H54 (cell line): Measurements from ENCODE around the gene TENT4A.

Experiments
- DNase-seq: peaks from one replicate; pipeline ENCODE4 v3.0.0; 2011; ENCODE audit warnings: low spot score, mixed read lengths; ENCODE audit not compliant: insufficient read length
- FAIRE-seq: peaks from 3 replicates; lab custom pipeline; 2011; peaks lifted over from hg19 to GRCh38; lab: Jason Lieb, UNC
- POLR2A ChIP-seq: IDR thresholded peaks from 2 replicates; pipeline ENCODE4 v1.6.1; 2011; ENCODE audit warnings: low read depth, mild to moderate bottlenecking, low read length

The TENT4A gene

GRCh38 chr5:6717687-6718086 is 4.5 kb downstream of the TENT4A start:
- no peak for DNase-seq
- TF ChIP-seq POLR2A: no peak
- no peak for FAIRE-seq

GRCh38 chr5:6718161-6718681 is 5.0 kb downstream of the TENT4A start:
- DNase-seq: no peak
- no peak for FAIRE-seq
- no peak for TF ChIP-seq POLR2A

GRCh38 chr5:6718718-6719117 is 5.5 kb downstream of the TENT4A start:
- FAIRE-seq: no peak
- no peak for TF ChIP-seq POLR2A
- DNase-seq: no peak

DNA sequence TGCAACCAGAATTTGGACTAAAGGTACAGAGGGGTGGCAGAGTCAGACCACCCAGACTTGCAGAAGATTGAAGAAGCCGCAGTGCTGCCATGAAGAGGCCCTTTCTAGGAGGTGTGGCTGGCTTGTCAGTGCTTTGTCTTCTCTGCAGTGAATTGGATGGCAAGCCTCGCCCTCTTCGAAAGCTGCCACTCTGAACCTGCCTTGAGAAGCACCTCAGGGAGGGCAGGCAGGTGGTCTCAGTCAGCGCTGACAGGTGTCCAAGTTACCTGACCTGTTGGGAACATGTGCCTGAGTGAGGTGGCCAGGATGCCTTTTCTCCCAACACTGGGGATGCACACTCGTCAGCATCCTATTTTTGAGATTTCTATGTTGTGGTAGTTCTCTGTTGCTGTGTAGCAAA is 6.2 kb downstream of the TENT4A start:
- no peak for FAIRE-seq
- no peak for DNase-seq
- no peak for TF ChIP-seq POLR2A

GRCh38 chr5:6719896-6720560 is 6.8 kb downstream of the TENT4A start:
- DNase-seq: no peak
- TF ChIP-seq POLR2A: no peak
- no peak for FAIRE-seq

- TF ChIP-seq POLR2A: no peak
- no peak for FAIRE-seq
These were observed 7.3 kb downstream of the TENT4A start for GRCh38 chr5:6720561-6720921.

GRCh38 chr5:6721442-6721841 is 8.2 kb downstream of the TENT4A start:
- no peak for TF ChIP-seq POLR2A
- no peak for FAIRE-seq
- DNase-seq: no peak

More at GRCh38 chr5:6720561-6720921, 7.3 kb downstream of the TENT4A start:
- no peak for DNase-seq

GRCh38 chr5:6722015-6722414 is 8.8 kb downstream of the TENT4A start:
- no peak for FAIRE-seq
- no peak for TF ChIP-seq POLR2A
- DNase-seq: no peak

GRCh38 chr5:6723122-6723815 is 10.0 kb downstream of the TENT4A start:
- DNase-seq (no peak), FAIRE-seq (no peak)

GRCh38 chr5:6723816-6724300 is 10.6 kb downstream of the TENT4A start:
- DNase-seq (no peak), FAIRE-seq (no peak)
- TF ChIP-seq POLR2A: no peak

More at GRCh38 chr5:6723122-6723815, 10.0 kb downstream of the TENT4A start:
- TF ChIP-seq POLR2A: no peak

DNA sequence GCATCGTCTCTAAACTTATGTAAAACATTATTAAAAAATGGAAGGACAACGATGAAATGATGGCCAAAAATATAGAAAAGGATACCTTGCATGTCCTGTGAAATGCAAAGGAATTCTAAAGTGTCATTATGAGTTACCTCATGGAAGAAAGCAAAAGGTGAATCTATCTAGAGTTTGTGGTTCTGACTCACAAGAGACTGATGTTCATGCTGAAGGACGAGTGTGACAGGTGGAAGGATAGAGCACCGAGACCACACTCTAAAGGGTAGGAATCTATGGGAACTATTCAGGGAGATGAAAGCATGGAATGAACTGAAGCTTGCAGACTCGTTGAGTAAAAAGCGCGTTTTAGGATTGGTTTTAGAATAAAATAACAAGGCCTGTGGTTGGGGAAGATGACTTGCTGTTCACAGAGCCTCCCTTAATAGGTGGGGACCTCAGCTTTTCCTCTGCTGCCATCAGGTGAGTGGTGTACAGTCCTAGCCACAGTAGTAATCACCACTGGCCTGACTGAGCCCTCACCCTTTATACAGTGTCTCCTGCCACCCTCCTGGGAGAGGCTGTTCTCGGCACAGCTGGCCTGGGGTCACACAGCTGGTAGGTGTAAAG is 11.2 kb downstream of the TENT4A start:
- DNase-seq (no peak), FAIRE-seq (no peak)
- TF ChIP-seq POLR2A: no peak

GRCh38 chr5:6725421-6725820 is 12.2 kb downstream of the TENT4A start:
- no peak for TF ChIP-seq POLR2A
- DNase-seq (no peak), FAIRE-seq (no peak)

GRCh38 chr5:6726006-6726405 is 12.8 kb downstream of the TENT4A start:
- no peak for DNase-seq

GRCh38 chr5:6727231-6727630 is 14.0 kb downstream of the TENT4A start:
- FAIRE-seq (no peak), DNase-seq (no peak)
- TF ChIP-seq POLR2A: no peak

More at GRCh38 chr5:6726006-6726405, 12.8 kb downstream of the TENT4A start:
- no peak for FAIRE-seq
- TF ChIP-seq POLR2A: no peak
